ENCODE measurements around the gene CDH13. TPM values are rescaled to one million over a fixed set of nuclear protein-coding genes. Genes with fewer than 3 reads are reported as not detected.

CDH13 gene
- total and polyA plus RNA-seq, 8 donors, result 0.12 to 21.4 (median 1.7) TPM; not detected in 1

DNA sequence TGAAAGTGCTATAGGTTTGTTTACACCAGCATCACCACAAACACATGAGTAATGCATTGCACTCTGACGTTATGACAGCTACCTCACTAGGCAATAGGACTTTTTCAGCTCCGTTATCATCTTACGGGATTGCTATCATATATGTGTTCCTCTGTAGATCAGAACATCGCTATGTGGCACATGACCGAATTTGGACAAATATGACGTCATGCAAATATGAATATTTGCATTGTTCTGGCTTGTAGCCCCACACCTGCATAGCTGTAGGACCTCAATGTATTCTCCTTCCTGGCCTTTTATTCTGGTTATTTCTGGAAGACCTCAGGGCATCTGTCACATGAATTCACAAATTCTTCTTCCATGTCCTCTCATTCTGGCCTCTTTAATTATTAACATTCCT is 393.2 kb downstream of the CDH13 start:
- Histone ChIP-seq H3K27ac (no peak overlapping the region), H3K4me1 (no peaks in the 10 kb centered on the region), H3K27me3 (no peaks in the 10 kb centered on the region), H3K4me3 (no peak overlapping the region), H3K36me3 (no peaks in the 10 kb centered on the region), H3K9me3 (no peaks in the 10 kb centered on the region)
- intact Hi-C loops (cut with DNase I; ENCODE audit: low total_unique reads), result no loop called here
- TF ChIP-seq, protein P1, sequence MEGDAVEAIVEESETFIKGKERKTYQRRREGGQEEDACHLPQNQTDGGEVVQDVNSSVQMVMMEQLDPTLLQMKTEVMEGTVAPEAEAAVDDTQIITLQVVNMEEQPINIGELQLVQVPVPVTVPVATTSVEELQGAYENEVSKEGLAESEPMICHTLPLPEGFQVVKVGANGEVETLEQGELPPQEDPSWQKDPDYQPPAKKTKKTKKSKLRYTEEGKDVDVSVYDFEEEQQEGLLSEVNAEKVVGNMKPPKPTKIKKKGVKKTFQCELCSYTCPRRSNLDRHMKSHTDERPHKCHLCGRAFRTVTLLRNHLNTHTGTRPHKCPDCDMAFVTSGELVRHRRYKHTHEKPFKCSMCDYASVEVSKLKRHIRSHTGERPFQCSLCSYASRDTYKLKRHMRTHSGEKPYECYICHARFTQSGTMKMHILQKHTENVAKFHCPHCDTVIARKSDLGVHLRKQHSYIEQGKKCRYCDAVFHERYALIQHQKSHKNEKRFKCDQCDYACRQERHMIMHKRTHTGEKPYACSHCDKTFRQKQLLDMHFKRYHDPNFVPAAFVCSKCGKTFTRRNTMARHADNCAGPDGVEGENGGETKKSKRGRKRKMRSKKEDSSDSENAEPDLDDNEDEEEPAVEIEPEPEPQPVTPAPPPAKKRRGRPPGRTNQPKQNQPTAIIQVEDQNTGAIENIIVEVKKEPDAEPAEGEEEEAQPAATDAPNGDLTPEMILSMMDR (IDR thresholded peaks at IDR 0.05), result no peak
- 90 to 96% (median 91%) methylated on average over 6 of the region's 6 CpGs for WGBS, 5 donors
- DNase-seq, result no peak

DNA sequence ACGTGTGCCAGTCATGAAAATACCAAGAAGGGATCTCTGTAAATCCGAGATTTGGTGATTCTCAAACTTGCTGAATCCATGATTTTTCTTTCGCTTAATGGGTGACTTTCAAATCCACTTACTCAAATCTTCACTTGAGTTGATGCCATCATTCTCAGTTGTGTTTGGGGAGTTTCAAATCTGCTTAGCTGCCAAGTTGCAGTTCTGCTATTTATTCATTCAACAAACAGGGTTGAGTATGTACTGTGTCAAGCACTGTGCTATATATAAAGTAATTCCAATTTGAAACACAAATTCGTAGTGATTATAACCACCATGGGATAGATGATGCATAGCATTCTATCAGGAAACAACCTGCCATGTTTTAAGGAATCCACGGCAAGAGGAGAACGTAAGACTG is 394.3 kb downstream of the CDH13 start:
- WGBS, 5 donors, result 80 to 86% (median 84%) methylated on average over 6 of the region's 6 CpGs
- Histone ChIP-seq H3K4me3 (no peak overlapping the region), H3K36me3 (no peaks in the 10 kb centered on the region), H3K9me3 (no peaks in the 10 kb centered on the region), H3K27ac (no peak overlapping the region), H3K27me3 (no peaks in the 10 kb centered on the region), H3K4me1 (no peaks in the 10 kb centered on the region)
- intact Hi-C loops (cut with DNase I; ENCODE audit: low total_unique reads), result no loop called here
- TF ChIP-seq POLR2AphosphoS5 (IDR thresholded peaks at IDR 0.05) (no peak), POLR2A (IDR thresholded peaks at IDR 0.05) (no peak), EP300 (IDR thresholded peaks at IDR 0.05) (no peak)
- TF ChIP-seq, protein P1 (IDR thresholded peaks at IDR 0.05), result no peak
- no peak for DNase-seq

DNA sequence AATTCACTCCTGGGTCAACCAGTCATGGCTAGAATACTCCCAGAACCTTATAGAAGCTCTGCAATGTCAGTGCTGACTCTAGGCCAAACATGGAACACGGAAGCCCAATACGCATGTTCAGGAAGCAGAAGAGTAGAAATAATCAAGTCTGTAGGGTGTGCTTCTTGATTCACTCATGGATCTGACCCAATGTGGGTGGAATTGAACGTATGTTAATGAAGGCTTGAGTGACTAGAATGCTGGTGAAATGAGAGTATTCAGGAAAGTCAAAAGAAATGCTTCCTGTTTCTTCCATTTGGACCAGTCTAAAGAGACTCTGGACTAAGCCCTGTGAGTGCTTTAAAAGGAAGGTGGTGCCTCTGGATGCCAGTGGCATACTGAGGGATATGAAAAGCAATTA is 395.0 kb downstream of the CDH13 start:
- no peak for TF ChIP-seq EP300 (IDR thresholded peaks at IDR 0.05)
- TF ChIP-seq, protein P1 (IDR thresholded peaks at IDR 0.05), result no peak
- no peak for TF ChIP-seq POLR2A (IDR thresholded peaks at IDR 0.05)
- TF ChIP-seq POLR2AphosphoS5 (IDR thresholded peaks at IDR 0.05), result no peak
- H3K9me3 ChIP-seq, result no peaks in the 10 kb centered on the region
- no peak overlapping the region for H3K27ac ChIP-seq
- H3K27me3 ChIP-seq, result no peaks in the 10 kb centered on the region
- no peaks in the 10 kb centered on the region for H3K36me3 ChIP-seq
- intact Hi-C loops (cut with DNase I; ENCODE audit: low total_unique reads), result no loop called here
- H3K4me1 ChIP-seq, result no peaks in the 10 kb centered on the region
- no peak for DNase-seq
- no peak overlapping the region for H3K4me3 ChIP-seq
- 76 to 89% (median 86%) methylated on average over 3 of the region's 3 CpGs for WGBS, 5 donors

DNA sequence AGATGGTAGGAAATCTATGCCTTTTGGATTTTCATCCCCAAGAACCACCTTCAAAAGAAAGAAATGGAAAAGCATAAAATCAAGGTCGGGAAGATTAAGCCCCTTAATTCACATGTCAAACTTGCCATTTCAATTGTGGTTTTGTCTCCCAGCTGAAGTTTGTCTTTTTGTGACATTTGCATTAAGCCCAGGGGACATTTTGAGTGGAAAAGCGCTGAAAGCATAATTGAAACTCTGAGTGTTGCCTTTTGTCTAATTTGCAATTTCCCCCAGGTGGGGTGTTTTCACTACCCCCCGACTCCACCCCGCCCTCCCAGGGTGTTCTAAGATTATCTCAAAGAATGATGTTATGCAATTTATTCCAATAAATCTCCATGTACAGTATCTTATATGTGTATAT is 396.2 kb downstream of the CDH13 start:
- Histone ChIP-seq H3K4me3 (no peak overlapping the region), H3K36me3 (no peaks in the 10 kb centered on the region), H3K27ac (no peak overlapping the region), H3K27me3 (no peaks in the 10 kb centered on the region), H3K4me1 (no peaks in the 10 kb centered on the region), H3K9me3 (no peaks in the 10 kb centered on the region)
- WGBS, 5 donors, result 67 to 76% (median 74%) methylated on average over 4 of the region's 4 CpGs
- intact Hi-C loops (cut with DNase I; ENCODE audit: low total_unique reads), result no loop called here
- TF ChIP-seq EP300 (IDR thresholded peaks at IDR 0.05) (no peak), POLR2A (IDR thresholded peaks at IDR 0.05) (no peak), POLR2AphosphoS5 (IDR thresholded peaks at IDR 0.05) (no peak)
- TF ChIP-seq, protein P1 (IDR thresholded peaks at IDR 0.05), result no peak
- DNase-seq, result no peak
